A673 (cell line): ENCODE data around the gene MYBL2. TPM values are rescaled to one million over a fixed set of nuclear protein-coding genes. Genes with fewer than 3 reads are reported as not detected.

Experiments used
- BruUV-seq: library from RNA; stranded (reverse); fragments of 400-500 nt; replicated peaks from 2 replicates; lab custom pipeline; 2021; lab: Mats Ljungman, UMichigan
- CTCF ChIA-PET: fragments of 300-600 bp; sonication (Branson Sonifier 250); formaldehyde crosslinking; loops from one replicate; lab custom pipeline; 2022; ENCODE audit warnings: antibody characterized with exemption; lab: Charles Lee
- POLR2A ChIA-PET: fragments of 300-600 bp; sonication (Branson Sonifier 250); formaldehyde crosslinking; loops from one replicate; lab custom pipeline; 2022; ENCODE audit warnings: antibody characterized with exemption; ENCODE audit not compliant: low non-redundant PET; lab: Charles Lee
- DNase-seq: peaks from one replicate; pipeline ENCODE4 v3.0.0-alpha.2; 2015; ENCODE audit warnings: low spot score
- H3K27ac ChIP-seq: fragments of 200-600 bp; sonication (generic); 2 replicates; pipeline ENCODE4 v1.5.1; 2016; ENCODE audit warnings: mixed run types, low read depth, mild to moderate bottlenecking, mixed read lengths, antibody characterized with exemption, low read length; ENCODE audit not compliant: poor library complexity, severe bottlenecking
- H3K27me3 ChIP-seq: fragments of 200-600 bp; sonication (generic); replicated peaks from 2 replicates; pipeline ENCODE4 v1.6.1; 2017; ENCODE audit warnings: mixed run types, low read depth, mild to moderate bottlenecking, mixed read lengths, antibody characterized with exemption, low read length; ENCODE audit not compliant: insufficient read depth, poor library complexity
- H3K36me3 ChIP-seq: fragments of 200-600 bp; sonication (generic); 2 replicates; pipeline ENCODE4 v1.6.1; 2016; ENCODE audit warnings: mixed run types, mild to moderate bottlenecking, mixed read lengths, antibody characterized with exemption, low read length; ENCODE audit not compliant: insufficient read depth, poor library complexity, severe bottlenecking
- H3K4me1 ChIP-seq: fragments of 200-600 bp; sonication (generic); 2 replicates; pipeline ENCODE4 v1.6.1; 2017; ENCODE audit warnings: mixed run types, mild to moderate bottlenecking, mixed read lengths, antibody characterized with exemption, low read length; ENCODE audit not compliant: insufficient read depth, poor library complexity, severe bottlenecking
- H3K4me3 ChIP-seq: fragments of 200-600 bp; sonication (generic); 2 replicates; pipeline ENCODE4 v1.5.1; 2016; ENCODE audit warnings: low read depth, mixed run types, mild to moderate bottlenecking, mixed read lengths, low read length; ENCODE audit not compliant: poor library complexity, severe bottlenecking
- H3K9me3 ChIP-seq: fragments of 200-600 bp; sonication (generic); 2 replicates; pipeline ENCODE4 v1.6.1; 2016; ENCODE audit warnings: mixed run types, low read depth, mild to moderate bottlenecking, mixed read lengths, antibody characterized with exemption, low read length; ENCODE audit not compliant: poor library complexity, severe bottlenecking
- EZH2 ChIP-seq: fragments of 200-600 bp; sonication (generic); IDR thresholded peaks from 2 replicates; pipeline ENCODE4 v1.6.1; 2017; ENCODE audit warnings: borderline replicate concordance, low read depth, mild to moderate bottlenecking, mixed read lengths, antibody characterized with exemption, low read length; ENCODE audit not compliant: poor library complexity, severe bottlenecking
- intact Hi-C: fragments of 100-400 bp; cut with micrococcal nuclease; formaldehyde crosslinking; loops from one replicate; pipeline ENCODE4 v1.10.0; 2022; ENCODE audit not compliant: unreplicated experiment
- total RNA-seq: library from RNA; stranded (reverse); gene quantifications from 2 replicates; pipeline ENCODE4 v1.2.3, GENCODE V29; 2021
- TF ChIP-seq, protein P1 (sequence below): fragments of 300-800, 200-600 bp; sonication (generic); conservative IDR thresholded peaks from 2 replicates; pipeline ENCODE4 v1.5.1; 2017; ENCODE audit warnings: low read depth, mild to moderate bottlenecking, antibody characterized with exemption, low read length, moderate library complexity, mixed read lengths

Gene MYBL2
- total RNA-seq, 1 experiment from 2014 or later = 256 TPM

DNA sequence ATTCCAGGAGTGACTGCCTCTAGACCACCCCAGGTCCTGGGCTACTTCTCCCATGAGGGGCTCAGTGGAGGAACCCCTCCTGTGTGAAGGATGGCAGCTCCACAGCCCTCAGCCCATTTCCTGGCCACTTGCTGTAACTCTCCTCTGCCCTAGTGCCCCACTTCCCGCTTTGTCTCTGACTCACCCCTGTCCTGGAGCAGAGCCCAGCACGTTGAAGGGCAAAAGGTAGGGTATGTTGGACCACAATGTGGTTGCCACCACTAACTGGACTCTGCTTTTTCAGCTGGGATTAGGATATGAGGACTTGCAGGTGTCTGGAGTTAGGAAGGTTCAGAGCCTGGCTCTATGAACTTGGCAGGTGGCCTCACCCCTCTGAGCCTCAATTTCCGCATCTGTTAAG lies 2.4 kb downstream of the MYBL2 start:
- Histone ChIP-seq H3K36me3 (peaks cover 38% of the 10 kb centered on the region), H3K4me1 (peaks cover 12% of the 10 kb centered on the region), H3K9me3 (no peaks in the 10 kb centered on the region), H3K27ac (no peak overlapping the region), H3K4me3 (no peak overlapping the region), H3K27me3 (no peaks in the 10 kb centered on the region)
- ChIA-PET POLR2A (no interaction called here), CTCF (no interaction called here)
- TF ChIP-seq EZH2 = no peak
- TF ChIP-seq, protein P1, sequence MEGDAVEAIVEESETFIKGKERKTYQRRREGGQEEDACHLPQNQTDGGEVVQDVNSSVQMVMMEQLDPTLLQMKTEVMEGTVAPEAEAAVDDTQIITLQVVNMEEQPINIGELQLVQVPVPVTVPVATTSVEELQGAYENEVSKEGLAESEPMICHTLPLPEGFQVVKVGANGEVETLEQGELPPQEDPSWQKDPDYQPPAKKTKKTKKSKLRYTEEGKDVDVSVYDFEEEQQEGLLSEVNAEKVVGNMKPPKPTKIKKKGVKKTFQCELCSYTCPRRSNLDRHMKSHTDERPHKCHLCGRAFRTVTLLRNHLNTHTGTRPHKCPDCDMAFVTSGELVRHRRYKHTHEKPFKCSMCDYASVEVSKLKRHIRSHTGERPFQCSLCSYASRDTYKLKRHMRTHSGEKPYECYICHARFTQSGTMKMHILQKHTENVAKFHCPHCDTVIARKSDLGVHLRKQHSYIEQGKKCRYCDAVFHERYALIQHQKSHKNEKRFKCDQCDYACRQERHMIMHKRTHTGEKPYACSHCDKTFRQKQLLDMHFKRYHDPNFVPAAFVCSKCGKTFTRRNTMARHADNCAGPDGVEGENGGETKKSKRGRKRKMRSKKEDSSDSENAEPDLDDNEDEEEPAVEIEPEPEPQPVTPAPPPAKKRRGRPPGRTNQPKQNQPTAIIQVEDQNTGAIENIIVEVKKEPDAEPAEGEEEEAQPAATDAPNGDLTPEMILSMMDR = no peak
- no peak for DNase-seq
- intact Hi-C loops = no loop called here
- BruUV-seq = no TSS peak

DNA sequence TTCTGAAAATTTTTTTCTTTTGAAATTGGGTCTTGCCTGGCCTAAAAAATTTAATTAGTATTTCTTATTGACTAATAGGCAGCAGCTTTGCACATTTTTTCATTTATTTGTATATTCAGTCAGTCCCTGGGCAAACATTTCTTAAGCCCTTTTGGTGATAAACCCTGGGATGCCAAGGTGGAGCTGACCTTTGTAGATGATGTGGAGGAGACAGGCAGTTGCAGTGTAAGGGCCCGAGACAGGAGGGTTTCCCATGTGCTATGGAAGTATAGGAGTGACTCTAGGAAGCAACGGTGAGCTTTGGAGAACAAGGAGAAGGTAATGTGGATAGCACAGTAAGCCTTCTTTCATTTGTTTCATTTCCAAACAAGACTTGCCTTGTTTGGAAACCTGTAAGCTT lies 3.5 kb downstream of the MYBL2 start:
- ChIA-PET CTCF (no interaction called here), POLR2A (no interaction called here)
- DNase-seq = no peak
- intact Hi-C loops = loop anchor here (10.0 kb wide), 1 partner anchor 64 kb away; no protein-coding TSS in a partner anchor
- Histone ChIP-seq H3K27ac (no peak overlapping the region), H3K36me3 (peaks cover 43% of the 10 kb centered on the region), H3K27me3 (no peaks in the 10 kb centered on the region), H3K4me3 (no peak overlapping the region), H3K9me3 (no peaks in the 10 kb centered on the region), H3K4me1 (peaks cover 12% of the 10 kb centered on the region)
- no TSS peak for BruUV-seq
- TF ChIP-seq EZH2 = no peak
- TF ChIP-seq, protein P1 = no peak

DNA sequence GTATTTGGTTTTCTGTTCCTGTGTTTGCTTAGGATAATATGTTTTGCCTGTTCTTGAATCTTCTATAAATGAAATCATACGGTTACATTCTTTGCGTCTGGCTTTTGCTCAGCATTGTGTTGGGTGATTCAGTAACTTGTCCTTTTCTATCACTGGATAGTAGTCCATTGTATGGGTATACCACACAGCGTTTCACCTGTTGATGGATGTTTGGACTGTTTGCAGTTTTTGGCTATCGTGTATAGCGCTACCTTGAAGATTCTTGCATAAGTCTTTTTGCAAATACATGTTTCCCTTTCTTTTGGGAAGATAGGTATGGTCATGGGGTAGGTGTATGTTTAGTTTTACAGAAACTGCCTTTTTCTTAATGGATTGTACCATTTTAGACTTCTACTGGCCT lies 9.5 kb downstream of the MYBL2 start:
- intact Hi-C loops = loop anchor here (10.0 kb wide), 1 partner anchor 58 kb away; no protein-coding TSS in a partner anchor
- ChIA-PET POLR2A (no interaction called here), CTCF (no interaction called here)
- no TSS peak for BruUV-seq
- no peaks in the 10 kb centered on the region for H3K9me3 ChIP-seq
- H3K27me3 ChIP-seq = no peaks in the 10 kb centered on the region
- no peak for DNase-seq
- no peak overlapping the region for H3K4me3 ChIP-seq
- H3K27ac ChIP-seq = no peak overlapping the region
- no peak for TF ChIP-seq EZH2
- TF ChIP-seq, protein P1 = no peak
- H3K36me3 ChIP-seq = peaks cover 49% of the 10 kb centered on the region
- peaks cover 4% of the 10 kb centered on the region for H3K4me1 ChIP-seq
